GM19239 (cell line): Measurements from ENCODE around the gene ZNRF1.
"Not testable (repeated sequence)": the region's sequence is repeated elsewhere in the genome, so short reads cannot be mapped to it uniquely, and the experiment has no call there.

Experiments used
- DNase-seq: peaks from one replicate; pipeline ENCODE4 v3.0.0; 2011; ENCODE audit warnings: low spot score; ENCODE audit not compliant: insufficient read length
- FAIRE-seq: peaks from 2 replicates; lab custom pipeline; 2011; peaks lifted over from hg19 to GRCh38; lab: Jason Lieb, UNC

The ZNRF1 gene

DNA sequence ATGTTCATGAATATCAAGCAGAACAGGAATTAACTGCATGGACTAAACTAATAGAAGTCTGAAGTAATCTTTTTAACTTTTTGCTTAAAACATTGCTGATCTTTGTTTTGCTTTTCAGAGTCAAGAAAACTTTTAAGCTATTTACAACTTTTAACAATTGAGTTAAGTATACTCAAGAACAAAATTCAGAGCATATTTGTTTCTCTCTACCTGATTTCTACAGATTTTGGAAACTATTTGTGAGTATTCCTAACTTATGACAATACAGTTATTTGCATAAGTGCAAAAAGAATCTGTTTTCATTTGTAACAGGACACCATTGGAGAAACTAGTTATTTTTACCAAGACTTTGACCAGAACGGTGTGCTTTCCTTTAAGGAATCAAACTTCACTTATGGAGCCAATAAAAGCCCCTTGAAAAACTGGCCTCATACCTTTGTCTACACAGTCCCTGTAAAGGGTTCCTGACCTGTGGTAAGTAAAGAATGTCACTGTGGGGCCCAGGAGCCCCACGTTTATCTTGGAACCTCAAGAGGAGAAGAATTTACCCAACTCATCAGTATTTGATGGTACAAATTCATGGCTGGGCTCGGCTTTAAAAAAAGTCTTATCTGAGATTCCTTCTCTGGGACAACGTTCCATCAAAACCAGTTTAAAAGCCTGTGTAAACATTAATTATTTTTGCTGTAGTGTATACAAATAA is 129.0 kb downstream of the ZNRF1 start:
- FAIRE-seq (no peak), DNase-seq (no peak)

DNA sequence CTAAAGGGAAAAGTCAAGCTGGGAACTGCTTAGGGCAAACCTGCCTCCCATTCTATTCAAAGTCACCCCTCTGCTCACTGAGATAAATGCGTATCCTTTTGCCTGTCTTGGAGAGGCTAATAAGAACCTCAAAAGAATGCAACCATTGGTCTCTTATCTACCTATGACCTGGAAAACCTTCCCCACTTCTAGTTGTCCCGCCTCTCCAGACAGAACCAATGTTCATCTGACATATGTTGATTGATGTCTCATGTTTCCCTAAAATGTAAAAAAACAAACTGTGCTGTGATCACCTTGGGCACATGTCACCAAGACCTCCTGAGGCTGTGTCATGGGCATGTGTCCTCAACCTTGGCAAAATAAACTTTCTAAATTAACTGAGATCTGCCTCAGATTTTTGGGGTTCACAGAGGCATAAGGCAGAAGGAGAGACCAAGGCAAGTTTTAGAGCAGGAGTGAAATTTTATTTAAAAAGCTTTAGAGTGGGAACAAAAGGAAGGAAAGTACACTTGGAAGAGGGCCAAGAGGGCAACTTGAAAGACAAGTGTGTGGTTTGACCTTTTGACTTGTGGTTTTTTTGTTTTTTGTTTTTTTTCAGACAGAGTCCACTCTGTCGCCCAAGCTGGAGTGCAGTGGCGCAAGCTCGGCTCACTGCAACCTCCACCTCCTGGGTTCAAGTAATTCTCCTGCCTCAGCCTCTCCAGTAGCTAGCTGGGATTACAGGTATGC is 130.8 kb downstream of the ZNRF1 start:
- FAIRE-seq, DNase-seq: not testable (repeated sequence)

DNA sequence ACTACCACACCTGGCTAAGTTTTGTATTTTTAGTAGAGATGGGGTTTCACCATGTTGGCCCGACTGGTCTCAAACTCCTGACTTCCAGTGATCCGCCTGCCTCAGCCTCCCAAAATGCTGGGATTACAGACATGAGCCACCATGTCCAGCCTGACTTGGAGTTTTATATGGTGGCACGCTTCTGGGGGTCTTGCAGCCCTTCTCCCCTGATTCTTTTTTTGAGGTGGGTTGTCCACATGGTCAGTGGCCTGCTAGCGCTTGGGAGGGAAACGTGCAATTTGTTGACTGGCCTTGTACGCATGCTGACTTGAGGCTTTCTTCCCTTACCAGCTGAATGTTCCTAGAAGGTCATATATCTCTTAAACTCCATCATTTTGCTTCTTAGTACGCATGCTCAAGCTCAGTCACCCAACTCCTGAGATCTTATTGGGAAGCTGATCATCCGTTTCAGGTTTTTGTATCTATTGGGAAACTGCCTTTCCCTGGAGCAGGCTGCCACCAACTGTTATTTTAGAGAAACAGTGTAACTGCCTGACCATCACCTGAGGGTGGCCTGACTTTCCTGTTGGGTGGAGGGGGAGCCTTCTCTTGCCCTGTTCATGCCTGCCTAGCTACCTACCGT is 131.4 kb downstream of the ZNRF1 start:
- no peak for FAIRE-seq
- no peak for DNase-seq

DNA sequence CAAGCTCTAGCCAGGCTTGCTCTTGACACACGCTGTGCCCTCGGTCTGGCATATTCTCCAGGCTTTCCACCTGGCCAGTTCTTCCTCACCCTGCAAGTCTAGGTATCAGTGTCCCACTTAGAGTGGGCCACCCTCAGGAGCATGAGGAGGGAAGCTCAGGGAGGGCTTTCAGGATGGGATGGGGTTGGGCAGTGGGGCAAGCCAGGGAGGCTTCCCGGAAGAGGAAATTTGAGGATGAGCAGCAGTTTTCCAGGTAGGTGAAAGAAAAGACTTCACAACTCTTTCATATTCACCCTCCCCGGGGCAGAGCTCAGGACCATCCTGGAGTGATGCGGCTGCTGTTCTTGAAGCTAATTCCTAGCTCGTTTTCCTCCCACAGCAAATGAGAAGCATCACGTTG is 132.3 kb downstream of the ZNRF1 start:
- FAIRE-seq, result no peak

DNA sequence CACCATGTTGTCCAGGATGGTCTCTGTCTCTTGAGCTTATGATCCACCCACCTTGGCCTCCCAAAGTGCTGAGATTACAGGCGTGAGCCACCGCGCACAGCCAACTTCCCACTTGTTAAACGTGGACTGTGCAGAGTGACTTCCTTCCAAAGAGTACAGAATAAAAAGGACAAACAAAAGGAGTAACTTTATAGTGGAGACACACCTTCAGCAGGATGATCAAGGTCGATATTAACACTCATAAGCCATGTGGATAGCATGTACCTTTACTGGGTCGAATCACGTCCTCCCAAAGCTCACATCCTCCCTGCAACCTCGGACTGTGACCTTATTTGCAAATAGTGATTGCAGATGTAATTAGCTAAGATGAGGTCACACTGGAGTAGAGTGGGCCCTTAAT is 139.4 kb downstream of the ZNRF1 start:
- no peak for DNase-seq
- no peak for FAIRE-seq

More for the DNA sequence above, 132.3 kb downstream of the ZNRF1 start:
- DNase-seq, result no peak

DNA sequence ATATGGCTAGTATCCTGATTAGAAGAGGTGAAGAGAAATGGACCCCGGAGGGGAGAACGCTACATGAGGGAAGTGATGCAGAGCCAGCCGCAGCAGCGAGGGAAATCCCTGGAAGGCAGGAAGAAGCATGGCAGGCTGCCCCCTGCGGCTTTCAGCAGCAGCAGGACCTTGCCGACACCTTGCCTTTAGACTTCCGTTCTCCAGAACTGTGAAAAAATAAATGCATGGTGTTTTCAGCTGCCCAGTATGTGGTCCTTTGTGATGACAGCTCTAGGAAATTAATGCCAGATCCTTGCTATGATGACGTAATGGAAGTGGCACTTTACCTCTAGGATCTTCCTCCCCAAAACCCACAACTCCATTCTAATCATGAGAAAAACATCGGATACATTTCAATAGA is 139.8 kb downstream of the ZNRF1 start:
- DNase-seq (no peak), FAIRE-seq (no peak)

DNA sequence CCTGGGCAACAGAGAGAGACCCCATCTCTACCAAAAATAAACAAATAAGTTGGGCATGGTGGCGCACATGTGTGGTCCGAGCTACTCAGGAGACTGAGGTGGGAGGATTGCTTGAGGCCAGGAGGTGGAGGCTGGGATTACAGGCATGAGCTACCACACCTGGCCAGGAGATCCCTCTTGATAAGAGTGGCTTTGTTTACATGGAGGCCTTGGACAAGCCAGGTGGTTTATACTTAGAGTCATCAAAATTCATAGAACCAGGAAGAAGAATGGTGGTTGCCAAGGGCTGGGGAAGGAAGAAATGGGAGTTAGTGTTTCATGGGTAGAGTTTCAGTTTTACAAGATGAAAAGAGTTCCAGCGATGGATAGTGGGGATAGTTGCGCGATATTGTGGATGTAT is 140.7 kb downstream of the ZNRF1 start:
- DNase-seq (no peak), FAIRE-seq (no peak)

DNA sequence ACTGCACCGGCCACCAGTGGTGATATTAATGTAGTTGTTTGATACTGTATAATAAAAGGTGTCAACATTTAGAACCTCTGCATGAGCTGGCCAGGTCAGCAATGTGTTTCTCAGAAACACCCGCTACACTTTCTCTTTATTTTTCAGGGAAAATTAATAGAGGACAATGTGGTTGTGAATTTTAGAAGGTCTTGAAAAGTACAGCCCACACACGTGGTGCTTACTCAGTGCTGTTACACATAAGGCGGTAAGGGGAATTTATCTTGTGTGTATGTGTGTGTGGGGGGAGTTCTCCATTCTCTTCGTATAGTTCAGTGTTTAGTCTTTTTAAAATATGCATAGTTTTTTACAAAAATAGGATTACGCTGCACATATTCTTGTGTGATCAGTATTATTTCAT is 145.1 kb downstream of the ZNRF1 start:
- no peak for FAIRE-seq
- DNase-seq, result no peak

DNA sequence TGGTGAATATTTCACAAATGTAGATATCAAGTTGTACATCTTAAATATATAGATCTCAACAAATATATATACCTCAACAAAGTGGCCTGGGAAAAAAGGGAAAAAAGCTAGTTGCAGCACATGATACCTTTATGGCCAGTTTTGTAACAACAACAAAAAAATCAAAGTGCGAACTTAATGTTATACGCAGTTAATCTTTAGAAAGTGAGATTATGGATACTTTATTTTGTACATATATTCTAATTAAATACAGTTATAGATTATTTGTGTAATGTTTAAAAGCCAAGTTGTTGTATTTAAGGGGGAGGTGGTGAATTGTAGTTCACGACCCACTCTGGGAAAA is 149.1 kb downstream of the ZNRF1 start:
- FAIRE-seq (no peak), DNase-seq (no peak)

DNA sequence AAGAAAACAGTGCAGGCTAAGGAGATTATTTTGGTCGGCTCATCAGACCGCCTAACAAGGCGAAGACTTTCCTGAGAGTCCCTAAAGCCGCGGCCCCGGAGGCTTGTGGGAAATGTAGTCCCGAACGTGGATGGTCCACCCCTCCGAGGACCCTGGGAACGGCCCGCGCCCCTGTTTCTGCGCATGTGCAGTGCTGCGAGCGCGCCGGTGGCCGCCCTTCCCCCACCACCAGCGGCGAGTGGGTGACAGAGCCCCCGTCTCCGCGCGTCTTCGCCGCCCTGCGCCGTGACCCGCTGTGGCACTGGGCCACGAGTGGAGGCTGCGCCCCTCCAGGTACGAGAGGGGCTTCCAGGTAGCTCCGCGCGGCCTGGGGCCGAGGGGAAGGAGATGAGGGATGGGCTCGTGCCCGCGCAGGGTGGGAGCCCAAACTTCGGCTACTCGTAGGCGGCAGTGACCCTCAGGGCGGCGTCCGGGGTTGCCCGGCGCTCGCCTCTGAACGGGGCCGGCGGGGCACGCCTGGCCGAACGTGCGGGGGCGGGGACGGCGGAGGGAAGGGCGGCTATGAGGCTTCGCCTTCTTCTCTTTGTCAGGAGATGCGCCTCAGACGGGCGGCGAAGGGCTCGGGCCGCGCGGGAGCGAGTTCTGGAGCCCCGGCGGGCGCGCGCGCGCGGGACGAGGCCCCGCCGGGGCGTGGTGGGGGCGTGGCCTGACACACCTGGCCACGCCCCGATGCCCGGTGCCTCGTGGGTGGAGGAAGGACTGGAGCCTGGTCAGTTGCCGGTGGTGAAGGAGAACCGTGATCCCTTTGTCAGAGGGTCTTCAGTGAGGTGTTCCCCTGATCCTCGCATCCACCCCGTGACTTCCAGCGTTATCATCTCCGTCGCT is 149.7 kb downstream of the ZNRF1 start, which contains the start of gene ZFP1:
TSS of gene ZFP1 (plus strand) at position 214 of the 885 bp plus-strand sequence. CDS start 4,428 bp downstream, outside the sequence.
- peak; percentile 82 for DNase-seq
- FAIRE-seq, result peak; percentile 89

DNA sequence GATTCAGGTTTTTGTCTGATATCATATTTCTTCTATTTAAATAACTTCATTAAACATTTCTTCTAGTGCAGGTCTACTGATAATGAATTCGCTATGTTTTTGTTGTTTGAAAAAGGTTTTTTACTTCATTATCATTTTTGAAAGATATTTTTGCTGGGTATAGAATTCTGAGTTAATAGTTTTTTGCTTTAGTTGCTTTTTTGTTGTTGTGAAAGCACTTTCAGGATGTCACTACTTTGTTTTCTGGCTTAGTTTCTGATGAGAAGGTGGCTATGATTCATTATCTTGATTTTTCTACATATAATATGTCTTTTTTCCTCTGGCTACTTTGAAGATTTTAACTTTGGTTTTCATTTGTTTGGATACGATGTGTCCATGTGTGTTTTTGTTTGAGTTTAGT is 153.0 kb downstream of the ZNRF1 start:
- FAIRE-seq (no peak), DNase-seq (no peak)

DNA sequence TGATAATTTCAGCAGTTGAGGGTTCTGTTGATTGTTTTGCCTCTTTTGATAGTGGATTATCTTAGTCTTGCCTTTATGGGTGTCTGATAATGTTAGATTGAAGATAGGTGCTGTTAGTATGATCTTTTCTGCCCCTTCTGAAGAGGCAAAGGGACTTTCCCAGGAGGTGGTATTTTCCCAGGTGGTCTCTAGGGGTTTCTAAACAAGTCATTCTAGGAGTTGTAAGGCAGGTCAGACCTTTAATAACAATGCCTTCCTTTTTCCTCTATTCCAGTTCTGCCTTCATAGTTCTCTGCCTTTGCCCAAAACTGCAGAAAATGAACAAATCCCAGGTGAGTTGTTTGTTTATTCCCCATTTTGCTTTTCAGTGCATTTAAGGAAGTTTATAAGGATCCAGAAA is 153.8 kb downstream of the ZNRF1 start:
- FAIRE-seq, result no peak
- no peak for DNase-seq

DNA sequence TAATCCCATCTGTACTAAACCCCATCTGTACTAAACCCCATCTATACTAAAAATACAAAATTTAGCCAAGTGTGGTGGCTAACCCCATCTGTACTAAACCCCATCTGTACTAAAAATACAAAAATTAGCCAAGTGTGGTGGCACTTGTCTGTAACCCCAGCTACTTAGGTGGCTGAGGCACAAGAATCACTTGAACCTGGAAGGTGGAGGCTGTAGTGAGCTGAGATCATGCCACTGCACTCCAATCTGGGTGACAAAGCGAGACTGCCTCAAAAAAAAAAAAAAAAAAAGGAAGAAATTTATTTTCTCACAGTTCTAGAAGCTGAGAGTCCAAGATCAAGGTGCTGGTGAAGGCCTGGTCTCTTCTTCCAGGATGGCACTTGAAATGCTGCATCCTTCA is 161.6 kb downstream of the ZNRF1 start:
- FAIRE-seq, result no peak
- no peak for DNase-seq
